AG04449 (cell line): ENCODE data around the gene AMER3.

Experiments
- CTCF ChIA-PET: fragments of 350-600 bp; formaldehyde crosslinking; extraction: SDS; loops from one replicate; lab custom pipeline; 2021; ENCODE audit warnings: antibody characterized with exemption; lab: Yijun Ruan, JAX
- POLR2A ChIA-PET: fragments of 400-600, 350-600 bp; formaldehyde crosslinking; extraction: SDS; loops from one replicate; lab custom pipeline; 2020; ENCODE audit warnings: antibody characterized with exemption, inconsistent platforms; lab: Yijun Ruan, JAX
- DNase-seq: peaks from one replicate; pipeline ENCODE4 v3.0.0-alpha.2; 2010; ENCODE audit warnings: low read depth, low spot score
- H3K4me3 ChIP-seq: 2 replicates; pipeline ENCODE4 v1.5.1; 2011; ENCODE audit warnings: low read depth, mild to moderate bottlenecking, control low read depth, low read length
- TF ChIP-seq, protein P1 (sequence below): IDR thresholded peaks from one replicate; pipeline ENCODE4 v1.5.1; 2011; ENCODE audit warnings: mild to moderate bottlenecking, moderate library complexity, low read length, control low read depth, inconsistent platforms; ENCODE audit not compliant: insufficient read depth; ENCODE audit errors: missing control alignments

Gene AMER3

DNA sequence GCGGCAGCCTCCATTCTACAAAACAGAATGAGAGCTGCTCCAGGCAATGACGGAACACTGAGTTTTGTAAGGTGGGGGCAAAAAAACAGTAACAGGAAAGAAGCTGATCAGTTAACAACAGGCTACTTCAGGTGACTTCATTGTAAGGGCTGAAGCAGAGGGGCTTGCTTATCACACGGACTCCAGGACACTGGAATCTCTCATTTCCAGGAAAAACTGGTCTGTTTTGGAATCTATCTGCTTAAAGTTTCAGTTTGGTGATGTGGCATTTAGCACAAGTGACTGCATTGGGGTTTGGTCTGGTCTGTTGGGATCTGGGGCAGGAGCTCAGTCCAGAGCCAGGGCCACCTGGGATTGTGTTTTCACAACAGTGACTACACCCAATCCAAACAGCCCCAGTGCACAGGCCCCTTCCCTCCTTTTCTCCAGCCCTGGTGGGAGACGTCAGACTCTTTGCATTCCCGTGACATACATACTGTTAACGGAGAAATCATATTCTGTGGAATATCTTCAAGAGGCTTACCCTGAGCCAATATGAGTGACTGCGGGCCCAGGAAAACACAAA lies 14.1 kb downstream of the AMER3 start:
- TF ChIP-seq, protein P1, sequence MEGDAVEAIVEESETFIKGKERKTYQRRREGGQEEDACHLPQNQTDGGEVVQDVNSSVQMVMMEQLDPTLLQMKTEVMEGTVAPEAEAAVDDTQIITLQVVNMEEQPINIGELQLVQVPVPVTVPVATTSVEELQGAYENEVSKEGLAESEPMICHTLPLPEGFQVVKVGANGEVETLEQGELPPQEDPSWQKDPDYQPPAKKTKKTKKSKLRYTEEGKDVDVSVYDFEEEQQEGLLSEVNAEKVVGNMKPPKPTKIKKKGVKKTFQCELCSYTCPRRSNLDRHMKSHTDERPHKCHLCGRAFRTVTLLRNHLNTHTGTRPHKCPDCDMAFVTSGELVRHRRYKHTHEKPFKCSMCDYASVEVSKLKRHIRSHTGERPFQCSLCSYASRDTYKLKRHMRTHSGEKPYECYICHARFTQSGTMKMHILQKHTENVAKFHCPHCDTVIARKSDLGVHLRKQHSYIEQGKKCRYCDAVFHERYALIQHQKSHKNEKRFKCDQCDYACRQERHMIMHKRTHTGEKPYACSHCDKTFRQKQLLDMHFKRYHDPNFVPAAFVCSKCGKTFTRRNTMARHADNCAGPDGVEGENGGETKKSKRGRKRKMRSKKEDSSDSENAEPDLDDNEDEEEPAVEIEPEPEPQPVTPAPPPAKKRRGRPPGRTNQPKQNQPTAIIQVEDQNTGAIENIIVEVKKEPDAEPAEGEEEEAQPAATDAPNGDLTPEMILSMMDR: no peak
- no peak overlapping the region for H3K4me3 ChIP-seq
- DNase-seq: no peak
- CTCF ChIA-PET: no interaction called here
- POLR2A ChIA-PET: no interaction called here

DNA sequence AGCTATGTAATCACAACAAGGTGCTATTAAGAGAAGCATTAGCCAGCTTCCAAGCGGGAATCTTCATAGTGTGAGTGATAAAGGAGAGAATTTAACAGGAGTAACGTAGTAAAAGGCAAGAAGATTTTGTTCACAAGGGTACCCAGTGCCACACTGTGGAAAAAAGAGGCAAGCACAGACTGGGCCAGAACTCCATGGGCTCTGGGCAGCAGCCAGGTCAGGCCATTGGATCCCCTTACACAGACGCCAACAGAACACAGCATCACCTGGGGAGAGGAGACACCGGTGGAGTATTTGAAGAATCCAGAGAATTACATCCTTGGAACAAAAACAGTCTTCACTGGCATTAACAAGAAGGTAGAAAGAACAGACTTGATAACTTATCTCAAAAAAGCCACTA lies 21.2 kb downstream of the AMER3 start:
- no peak overlapping the region for H3K4me3 ChIP-seq
- POLR2A ChIA-PET: no interaction called here
- CTCF ChIA-PET: no interaction called here
- DNase-seq: no peak
- TF ChIP-seq, protein P1: no peak

DNA sequence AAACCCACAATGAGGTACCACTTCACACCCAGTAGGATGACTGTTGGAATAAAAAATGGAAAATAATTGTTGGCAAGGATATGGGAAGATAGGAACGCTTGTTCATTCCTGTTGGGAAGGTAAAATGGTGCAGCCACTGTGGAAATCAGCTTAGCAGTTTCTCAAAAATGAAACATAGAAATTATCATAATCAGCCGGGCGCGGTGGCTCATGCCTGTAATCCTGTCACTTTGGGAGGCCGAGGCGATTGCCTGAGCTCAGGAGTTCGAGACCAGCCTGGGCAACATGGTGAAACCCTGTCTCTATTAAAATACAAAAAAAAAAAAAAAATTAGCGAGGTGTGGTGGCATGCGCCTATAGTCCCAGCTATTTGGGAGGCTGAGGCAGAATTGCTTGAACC lies 23.4 kb downstream of the AMER3 start:
- no peak overlapping the region for H3K4me3 ChIP-seq
- POLR2A ChIA-PET: no interaction called here
- no peak for DNase-seq
- CTCF ChIA-PET: no interaction called here
- TF ChIP-seq, protein P1: no peak

DNA sequence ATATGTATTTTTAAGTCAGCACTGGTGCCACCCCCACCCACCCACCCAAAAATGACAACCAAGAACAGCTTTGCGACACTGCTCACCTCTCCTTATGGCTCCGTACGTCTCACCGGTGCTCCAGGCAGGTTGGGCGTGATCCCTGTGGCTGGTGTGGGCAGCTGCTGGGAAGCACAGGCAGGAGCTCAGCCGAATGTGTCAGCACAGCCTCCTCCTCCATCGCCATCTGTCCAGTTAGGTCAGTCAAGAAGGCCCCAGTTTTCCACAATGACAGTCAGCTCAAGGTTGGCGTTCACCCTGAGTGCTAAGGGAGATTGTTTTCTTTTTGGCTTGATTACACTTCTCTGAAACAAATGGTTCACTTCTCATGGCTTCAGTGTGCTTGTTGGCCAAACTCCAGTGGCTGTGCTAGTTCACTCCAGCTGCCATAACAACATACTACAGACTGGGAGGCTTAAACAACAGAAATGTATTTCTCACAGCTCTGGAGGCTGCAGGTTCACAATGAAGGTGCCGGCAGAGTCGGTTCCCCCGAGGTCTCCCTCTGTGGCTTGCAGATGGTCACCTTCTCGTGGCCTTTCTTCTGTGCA lies 30.2 kb downstream of the AMER3 start:
- ChIA-PET POLR2A (no interaction called here), CTCF (interaction anchor here (1.7 kb wide), 1 partner anchor 12 kb away, joined by 6 read pairs; no protein-coding TSS in a partner anchor)
- DNase-seq: no peak
- TF ChIP-seq, protein P1: no peak
- H3K4me3 ChIP-seq: no peak overlapping the region

DNA sequence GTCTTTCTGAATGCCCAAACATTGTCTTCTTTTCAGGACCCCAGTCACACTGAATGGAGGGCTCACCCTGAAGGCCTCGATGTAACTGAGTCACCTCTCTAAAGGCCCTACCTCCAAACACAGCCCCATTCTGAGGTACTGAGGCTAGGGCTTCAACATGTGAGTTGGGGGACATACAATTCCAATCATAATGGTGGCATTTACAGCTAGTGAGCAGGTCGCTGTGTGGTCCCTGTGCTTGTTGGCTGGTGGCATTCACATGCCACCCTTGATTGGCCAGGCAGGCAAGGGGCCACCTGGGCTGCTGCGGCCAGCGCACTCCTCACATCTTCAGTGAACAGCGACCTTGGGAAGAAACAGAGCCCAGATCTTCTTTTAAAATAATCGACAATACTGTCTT lies 30.7 kb downstream of the AMER3 start:
- DNase-seq: no peak
- ChIA-PET POLR2A (no interaction called here), CTCF (no interaction called here)
- TF ChIP-seq, protein P1: no peak
- no peak overlapping the region for H3K4me3 ChIP-seq

DNA sequence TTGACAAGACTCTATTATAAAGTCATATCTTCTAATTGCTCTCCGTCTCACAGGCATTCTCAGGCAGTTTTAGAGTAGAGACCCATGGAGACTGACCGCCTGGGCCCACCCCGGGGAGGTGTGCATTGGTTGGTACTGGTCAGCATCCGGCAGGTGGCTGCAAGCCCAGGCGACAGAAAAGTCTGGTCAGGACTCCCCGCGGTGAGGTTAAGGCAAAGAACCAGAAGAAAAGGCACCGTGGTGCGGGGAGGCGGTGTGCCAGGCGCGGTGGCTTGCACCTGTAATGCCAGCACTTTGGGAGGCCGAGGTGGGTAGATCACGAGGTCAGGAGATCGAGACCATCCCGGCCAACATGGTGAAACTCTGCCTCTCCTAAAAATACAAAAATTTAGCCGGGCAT lies 32.5 kb downstream of the AMER3 start:
- CTCF ChIA-PET: no interaction called here
- DNase-seq: no peak
- POLR2A ChIA-PET: no interaction called here
- TF ChIP-seq, protein P1: no peak
- no peak overlapping the region for H3K4me3 ChIP-seq
